ENCODE data around the gene CCM2. TPM values are rescaled to one million over a fixed set of nuclear protein-coding genes. Genes with fewer than 3 reads are reported as not detected.

CCM2 gene
- total RNA-seq, 1 experiment from 2014 or later: 42.5 TPM

- Histone ChIP-seq H3K9me2 (replicated peaks; ENCODE audit: insufficient read depth, low read length) (no peaks in the 10 kb centered on the region), H3K9ac (ENCODE audit: low read length) (no peak overlapping the region), H3K4me3 (ENCODE audit: low read length) (no peak overlapping the region), H3K36me3 (ENCODE audit: insufficient read depth, low read length) (no peaks in the 10 kb centered on the region), H3K4me1 (ENCODE audit: low read length) (peaks cover 14% of the 10 kb centered on the region), H3K79me2 (ENCODE audit: low read length) (no peaks in the 10 kb centered on the region), H3K9me3 (ENCODE audit: low read length) (no peaks in the 10 kb centered on the region), H3K4me2 (ENCODE audit: low read depth, low read length, poor library complexity, severe bottlenecking) (no peak overlapping the region), H4K20me1 (ENCODE audit: insufficient read depth, low read depth, low read length) (no peaks in the 10 kb centered on the region; the same call in 1 of the 2 replicates), H3K27ac (ENCODE audit: low read length) (no peak overlapping the region), H3K27me3 (ENCODE audit: low read length) (no peaks in the 10 kb centered on the region), H2AFZ (ENCODE audit: low read length) (no peak overlapping the region)
- no peak for DNase-seq
Measured at GRCh38 chr7:44961844-44962482, 38.0 kb upstream of the CCM2 start.

- Histone ChIP-seq H3K79me2 (ENCODE audit: low read length) (no peaks in the 10 kb centered on the region), H3K4me3 (ENCODE audit: low read length) (no peak overlapping the region), H3K9ac (ENCODE audit: low read length) (no peak overlapping the region), H3K4me1 (ENCODE audit: low read length) (peaks cover 14% of the 10 kb centered on the region), H3K4me2 (ENCODE audit: low read depth, low read length, poor library complexity, severe bottlenecking) (no peak overlapping the region), H3K27ac (ENCODE audit: low read length) (no peak overlapping the region), H3K9me3 (ENCODE audit: low read length) (no peaks in the 10 kb centered on the region), H3K36me3 (ENCODE audit: insufficient read depth, low read length) (peaks cover 4% of the 10 kb centered on the region; the same call in 1 of the 2 replicates), H4K20me1 (ENCODE audit: insufficient read depth, low read depth, low read length) (no peaks in the 10 kb centered on the region; the same call in 1 of the 2 replicates), H3K9me2 (replicated peaks; ENCODE audit: insufficient read depth, low read length) (no peaks in the 10 kb centered on the region), H2AFZ (ENCODE audit: low read length) (no peak overlapping the region), H3K27me3 (ENCODE audit: low read length) (no peaks in the 10 kb centered on the region)
- DNase-seq: no peak
Measured at GRCh38 chr7:44962483-44963251, 37.3 kb upstream of the CCM2 start.

DNA sequence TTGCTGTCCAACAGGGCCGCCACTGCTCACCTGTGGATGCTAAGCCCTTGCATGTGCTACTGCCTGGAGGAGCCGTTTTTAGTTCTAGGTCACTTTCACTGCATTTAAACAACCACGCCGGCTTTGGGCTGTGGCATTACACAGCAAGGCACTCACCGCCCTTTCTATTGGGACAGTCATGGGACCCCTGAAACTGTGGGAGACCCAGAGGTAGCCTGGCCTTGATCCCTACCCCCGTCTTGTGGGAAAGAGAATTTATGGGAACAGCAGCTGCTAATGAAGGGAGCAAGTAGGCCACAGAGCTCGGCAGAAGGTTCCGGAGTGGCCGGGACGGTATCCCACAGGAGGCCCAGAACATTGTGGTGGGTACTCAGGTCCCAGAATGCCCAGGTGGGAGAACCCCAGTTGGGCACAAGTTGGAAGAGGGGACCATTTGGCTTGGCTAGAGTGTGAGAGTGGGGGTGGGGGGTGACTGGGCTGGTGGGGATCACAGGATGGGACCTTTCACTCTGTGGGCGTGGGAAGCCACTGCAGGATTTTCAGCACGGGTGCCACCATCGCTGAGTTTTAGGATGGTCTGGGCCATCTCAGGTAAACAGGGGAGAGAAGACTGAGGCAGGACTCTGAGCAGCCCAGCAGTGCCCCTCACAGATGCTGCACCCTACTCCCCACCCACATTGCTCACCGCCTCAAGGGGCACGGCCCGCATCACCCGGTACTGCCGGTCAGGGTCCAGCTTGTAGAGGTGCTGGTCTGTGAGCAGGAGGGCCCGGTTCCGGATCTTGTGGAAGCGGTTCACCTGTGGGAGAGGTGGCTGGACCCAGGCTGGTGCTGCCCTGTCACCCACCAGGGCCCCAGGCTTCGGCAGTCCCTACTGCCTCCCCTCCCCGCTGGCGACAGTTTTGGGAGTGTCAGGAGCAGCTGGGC lies 36.4 kb upstream of the CCM2 start:
- H3K4me1 ChIP-seq (ENCODE audit: low read length): peaks cover 14% of the 10 kb centered on the region
- no peaks in the 10 kb centered on the region for H3K9me3 ChIP-seq (ENCODE audit: low read length)
- no peak for DNase-seq
- no peaks in the 10 kb centered on the region for H3K9me2 ChIP-seq (replicated peaks; ENCODE audit: insufficient read depth, low read length)
- no peak overlapping the region for H2AFZ ChIP-seq (ENCODE audit: low read length)
- peaks cover 4% of the 10 kb centered on the region; the same call in 1 of the 2 replicates for H3K36me3 ChIP-seq (ENCODE audit: insufficient read depth, low read length)
- H3K27ac ChIP-seq (ENCODE audit: low read length): no peak overlapping the region
- no peaks in the 10 kb centered on the region; the same call in 1 of the 2 replicates for H4K20me1 ChIP-seq (ENCODE audit: insufficient read depth, low read depth, low read length)
- H3K79me2 ChIP-seq (ENCODE audit: low read length): no peaks in the 10 kb centered on the region
- H3K4me2 ChIP-seq (ENCODE audit: low read depth, low read length, poor library complexity, severe bottlenecking): no peak overlapping the region
- no peak overlapping the region for H3K9ac ChIP-seq (ENCODE audit: low read length)
- no peak overlapping the region for H3K4me3 ChIP-seq (ENCODE audit: low read length)
- no peaks in the 10 kb centered on the region for H3K27me3 ChIP-seq (ENCODE audit: low read length)

DNA sequence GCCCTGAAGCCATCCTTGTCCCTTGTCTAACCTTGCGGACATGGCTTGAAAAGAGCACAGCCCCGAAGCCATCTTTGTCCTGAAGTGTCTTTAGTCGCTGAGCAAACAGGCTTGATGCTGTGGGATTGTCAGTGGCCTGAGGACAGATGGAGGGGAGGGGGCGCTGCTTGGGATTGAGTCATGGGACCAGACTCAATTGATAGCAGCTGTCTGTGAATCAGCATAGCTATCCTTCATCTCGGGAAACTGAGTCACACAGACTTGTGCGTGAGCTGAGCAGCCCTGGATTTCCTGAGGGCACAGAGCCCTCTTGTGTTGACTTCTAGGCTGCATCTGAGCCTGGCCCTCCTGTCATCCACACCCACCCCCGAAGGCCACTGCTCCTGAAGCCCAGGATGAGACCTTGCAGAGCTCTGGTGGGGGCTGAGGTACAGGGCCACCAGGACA lies 35.6 kb upstream of the CCM2 start:
- no peaks in the 10 kb centered on the region; the same call in 1 of the 2 replicates for H4K20me1 ChIP-seq (ENCODE audit: insufficient read depth, low read depth, low read length)
- no peaks in the 10 kb centered on the region for H3K9me3 ChIP-seq (ENCODE audit: low read length)

GRCh38 chr7:44964831-44965440 lies 35.1 kb upstream of the CCM2 start:
- H3K4me2 ChIP-seq (ENCODE audit: low read depth, low read length, poor library complexity, severe bottlenecking): no peak overlapping the region
- no peaks in the 10 kb centered on the region for H3K27me3 ChIP-seq (ENCODE audit: low read length)
- H3K4me1 ChIP-seq (ENCODE audit: low read length): peaks cover 2% of the 10 kb centered on the region
- H3K9me3 ChIP-seq (ENCODE audit: low read length): no peaks in the 10 kb centered on the region
- no peak overlapping the region for H3K4me3 ChIP-seq (ENCODE audit: low read length)
- no peak overlapping the region for H2AFZ ChIP-seq (ENCODE audit: low read length)
- H3K79me2 ChIP-seq (ENCODE audit: low read length): no peaks in the 10 kb centered on the region
- DNase-seq: no peak
- H3K9me2 ChIP-seq (replicated peaks; ENCODE audit: insufficient read depth, low read length): no peaks in the 10 kb centered on the region
- no peak overlapping the region for H3K9ac ChIP-seq (ENCODE audit: low read length)
- H4K20me1 ChIP-seq (ENCODE audit: insufficient read depth, low read depth, low read length): no peaks in the 10 kb centered on the region; the same call in 1 of the 2 replicates
- peaks cover 8% of the 10 kb centered on the region; the same call in 1 of the 2 replicates for H3K36me3 ChIP-seq (ENCODE audit: insufficient read depth, low read length)
- H3K27ac ChIP-seq (ENCODE audit: low read length): no peak overlapping the region

More for the DNA sequence above, 35.6 kb upstream of the CCM2 start:
- no peak overlapping the region for H3K27ac ChIP-seq (ENCODE audit: low read length)
- H3K4me2 ChIP-seq (ENCODE audit: low read depth, low read length, poor library complexity, severe bottlenecking): no peak overlapping the region
- H2AFZ ChIP-seq (ENCODE audit: low read length): no peak overlapping the region
- H3K4me3 ChIP-seq (ENCODE audit: low read length): no peak overlapping the region
- H3K27me3 ChIP-seq (ENCODE audit: low read length): no peaks in the 10 kb centered on the region
- peaks cover 7% of the 10 kb centered on the region for H3K4me1 ChIP-seq (ENCODE audit: low read length)
- H3K79me2 ChIP-seq (ENCODE audit: low read length): no peaks in the 10 kb centered on the region
- H3K9me2 ChIP-seq (replicated peaks; ENCODE audit: insufficient read depth, low read length): no peaks in the 10 kb centered on the region
- H3K36me3 ChIP-seq (ENCODE audit: insufficient read depth, low read length): peaks cover 5% of the 10 kb centered on the region; the same call in 1 of the 2 replicates
- H3K9ac ChIP-seq (ENCODE audit: low read length): no peak overlapping the region
- DNase-seq: peak; percentile 57

GRCh38 chr7:44965441-44965903 lies 34.5 kb upstream of the CCM2 start:
- Histone ChIP-seq H3K4me3 (ENCODE audit: low read length) (no peak overlapping the region), H3K9me2 (replicated peaks; ENCODE audit: insufficient read depth, low read length) (no peaks in the 10 kb centered on the region), H2AFZ (ENCODE audit: low read length) (no peak overlapping the region), H3K4me1 (ENCODE audit: low read length) (no peaks in the 10 kb centered on the region), H3K36me3 (ENCODE audit: insufficient read depth, low read length) (peaks cover 8% of the 10 kb centered on the region; the same call in 1 of the 2 replicates), H3K27ac (ENCODE audit: low read length) (no peak overlapping the region), H3K27me3 (ENCODE audit: low read length) (no peaks in the 10 kb centered on the region), H3K79me2 (ENCODE audit: low read length) (no peaks in the 10 kb centered on the region), H4K20me1 (ENCODE audit: insufficient read depth, low read depth, low read length) (no peaks in the 10 kb centered on the region; the same call in 1 of the 2 replicates), H3K9ac (ENCODE audit: low read length) (no peak overlapping the region), H3K9me3 (ENCODE audit: low read length) (no peaks in the 10 kb centered on the region), H3K4me2 (ENCODE audit: low read depth, low read length, poor library complexity, severe bottlenecking) (no peak overlapping the region)
- DNase-seq: no peak

DNA sequence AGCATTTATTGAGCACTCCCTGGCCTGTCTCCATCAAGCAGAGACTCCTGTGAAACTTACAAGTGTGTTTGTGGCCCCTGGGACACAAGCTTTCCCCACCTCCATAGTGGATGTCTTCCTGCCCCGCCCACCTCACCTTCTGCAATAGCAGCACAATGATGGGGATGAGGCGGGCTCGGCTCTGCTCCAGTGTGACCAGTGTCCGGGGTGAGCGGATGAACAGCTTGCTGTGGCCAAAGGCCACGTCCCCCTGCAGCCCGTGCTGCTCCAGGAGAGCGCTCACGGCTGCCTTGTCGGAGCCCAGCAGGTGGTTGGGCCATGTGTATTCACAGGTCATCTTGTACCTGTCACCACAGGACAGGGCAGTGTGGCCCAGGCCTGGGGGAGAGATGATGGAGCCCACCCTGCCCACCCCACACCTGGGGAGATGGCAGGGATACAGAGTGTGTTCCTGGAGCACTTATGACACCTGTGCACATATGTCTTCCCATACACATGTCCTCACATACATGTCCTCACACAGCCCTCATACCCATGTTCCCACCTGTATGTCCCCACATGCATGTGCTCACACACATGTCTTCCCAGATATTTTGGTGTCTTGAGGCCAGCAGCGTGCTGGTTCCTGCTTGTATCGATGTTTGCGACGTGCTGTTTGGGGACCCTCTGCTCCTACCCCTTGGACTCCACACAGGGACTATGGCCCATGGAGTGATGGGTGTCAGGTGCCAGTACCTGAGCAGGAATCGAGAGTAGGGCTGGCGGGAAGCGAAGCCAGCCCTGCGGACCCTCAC lies 33.9 kb upstream of the CCM2 start:
- H3K9ac ChIP-seq (ENCODE audit: low read length): no peak overlapping the region
- no peaks in the 10 kb centered on the region for H3K9me3 ChIP-seq (ENCODE audit: low read length)
- no peaks in the 10 kb centered on the region for H3K27me3 ChIP-seq (ENCODE audit: low read length)
- no peaks in the 10 kb centered on the region for H3K9me2 ChIP-seq (replicated peaks; ENCODE audit: insufficient read depth, low read length)
- no peaks in the 10 kb centered on the region; the same call in 1 of the 2 replicates for H4K20me1 ChIP-seq (ENCODE audit: insufficient read depth, low read depth, low read length)
- H3K36me3 ChIP-seq (ENCODE audit: insufficient read depth, low read length): peaks cover 8% of the 10 kb centered on the region; the same call in 1 of the 2 replicates
- no peaks in the 10 kb centered on the region for H3K4me1 ChIP-seq (ENCODE audit: low read length)
- no peak for DNase-seq
- no peak overlapping the region for H3K4me3 ChIP-seq (ENCODE audit: low read length)
- H3K27ac ChIP-seq (ENCODE audit: low read length): no peak overlapping the region
- no peak overlapping the region for H2AFZ ChIP-seq (ENCODE audit: low read length)
- H3K4me2 ChIP-seq (ENCODE audit: low read depth, low read length, poor library complexity, severe bottlenecking): no peak overlapping the region
- no peaks in the 10 kb centered on the region for H3K79me2 ChIP-seq (ENCODE audit: low read length)

All from Karpas-422 (cell line).